ENCODE data around the gene MCAM. TPM values are rescaled to one million over a fixed set of nuclear protein-coding genes. Genes with fewer than 3 reads are reported as not detected.

Gene MCAM
- total and polyA plus RNA-seq, 10 of the 15 experiments (the other 5 are each of a cell fraction or from before 2014, with no cell fraction given) = 3.1 to 19.7 (median 9.3) TPM

- TF ChIP-seq TARDBP (IDR thresholded peaks at IDR 0.05; ENCODE audit: borderline replicate concordance) = no peak
- no peak for TF ChIP-seq BCL3 (IDR thresholded peaks at IDR 0.05; ENCODE audit: borderline replicate concordance, insufficient read depth, low read depth, low read length, poor library complexity, severe bottlenecking)
- TF ChIP-seq SREBF2 (IDR thresholded peaks at IDR 0.05; ENCODE audit: low read length) = no peak
- TF ChIP-seq BCLAF1 (IDR thresholded peaks at IDR 0.05) = no peak
- no peak for TF ChIP-seq SUZ12 (IDR thresholded peaks at IDR 0.05; ENCODE audit: unreplicated experiment)
Observed at GRCh38 chr11:119300198-119300964, 16.5 kb downstream of the MCAM start (continued).

GRCh38 chr11:119299416-119299815 is 17.5 kb downstream of the MCAM start:
- RAD21 ChIA-PET (ENCODE audit: unreplicated experiment) = interaction anchor here (0.6 kb wide), 1 partner anchor 156 kb away, joined by 4 read pairs; no protein-coding TSS in a partner anchor
- FAIRE-seq (no peak), ATAC-seq (no peak), DNase-seq (ENCODE audit: low read depth, low spot score) (no peak)
- peaks cover 10 to 43% of the 10 kb centered on the region in 2 experiments for H3K36me3 ChIP-seq (ENCODE audit: control insufficient read depth in 2 of 2, insufficient read depth in 2 of 2, low read length in 1 of 2)
- SMC1A ChIA-PET (ENCODE audit: uncharacterized antibody, unreplicated experiment) = interaction anchor here (1.6 kb wide), 1 partner anchor 16 kb away, joined by 3 read pairs; no protein-coding TSS in a partner anchor
- H3K4me3 ChIP-seq = no peak overlapping the region
- H3K27me3 ChIP-seq (replicated peaks in 1 of 2; ENCODE audit: control insufficient read depth in 2 of 2, insufficient read depth in 2 of 2, low read length in 1 of 2) = no peaks in the 10 kb centered on the region
- H3K4me2 ChIP-seq (ENCODE audit: control insufficient read depth, insufficient read depth) = no peak overlapping the region
- BruUV-seq (replicated peaks) = no TSS peak
- no peak overlapping the region for H3K9ac ChIP-seq (ENCODE audit: control insufficient read depth, insufficient read depth, low read length)
- POLR2A ChIA-PET = no interaction called here
- no peaks in the 10 kb centered on the region for H4K20me1 ChIP-seq (ENCODE audit: control insufficient read depth, insufficient read depth)
- in situ Hi-C loops (cut with MboI) (no loop called here), intact Hi-C loops (cut with micrococcal nuclease; ENCODE audit: unreplicated experiment) (no loop called here)
- 98% methylated on average over 9 of the region's 9 CpGs for WGBS (ENCODE audit: insufficient coverage, insufficient replicate concordance, low lambda C conversion rate, missing lambda C conversion rate)
- H3K79me2 ChIP-seq (ENCODE audit: control insufficient read depth, insufficient read depth, low read length) = no peaks in the 10 kb centered on the region
- no peaks in the 10 kb centered on the region for H3K4me1 ChIP-seq (ENCODE audit: control insufficient read depth, insufficient read depth, low read length)
- CTCF ChIA-PET = interaction anchor here (0.7 to 2.5 kb wide), 5 partner anchors 9 to 24 kb away, joined by 3 to 7 read pairs (median 3); no protein-coding TSS in a partner anchor
- H3K27ac ChIP-seq (ENCODE audit: control insufficient read depth, insufficient read depth) = no peak overlapping the region
- H3K9me3 ChIP-seq (replicated peaks; ENCODE audit: control insufficient read depth, insufficient read depth, low read length) = no peaks in the 10 kb centered on the region
- TF ChIP-seq EED (IDR thresholded peaks at IDR 0.05; ENCODE audit: low read depth) = no peak
- no peak for TF ChIP-seq RELA (IDR thresholded peaks at IDR 0.05; ENCODE audit: borderline replicate concordance, partially characterized antibody)
- no peak for TF ChIP-seq HDGF (IDR thresholded peaks at IDR 0.05)
- no peak for TF ChIP-seq BCL3 (IDR thresholded peaks at IDR 0.05; ENCODE audit: borderline replicate concordance, insufficient read depth, low read depth, low read length, poor library complexity, severe bottlenecking)
- no peak for TF ChIP-seq SREBF1 (IDR thresholded peaks at IDR 0.05; ENCODE audit: low read length)
- no peak for TF ChIP-seq ZNF274 (IDR thresholded peaks at IDR 0.05; ENCODE audit: insufficient read depth, insufficient read length)
- TF ChIP-seq SREBF2 (IDR thresholded peaks at IDR 0.05; ENCODE audit: low read length) = no peak
- no peak for TF ChIP-seq MLLT1 (IDR thresholded peaks at IDR 0.05)
- no peak overlapping the region for H2AFZ ChIP-seq (ENCODE audit: control insufficient read depth, low read depth, low read length)

Measured in GM12878 (cell line).